DMS114 treated with DMSO at 0.1 percent for 48 hours (cell line): ENCODE data around the gene BAAT.
"Not testable (repeated sequence)": the region's sequence is repeated elsewhere in the genome, so short reads cannot be mapped to it uniquely, and the experiment has no call there.

ENCODE experiments used
- DNase-seq: peaks from one replicate; lab custom pipeline; 2025; ENCODE audit not compliant: unreplicated experiment; lab: John Stamatoyannopoulos, UW

The BAAT gene

DNA sequence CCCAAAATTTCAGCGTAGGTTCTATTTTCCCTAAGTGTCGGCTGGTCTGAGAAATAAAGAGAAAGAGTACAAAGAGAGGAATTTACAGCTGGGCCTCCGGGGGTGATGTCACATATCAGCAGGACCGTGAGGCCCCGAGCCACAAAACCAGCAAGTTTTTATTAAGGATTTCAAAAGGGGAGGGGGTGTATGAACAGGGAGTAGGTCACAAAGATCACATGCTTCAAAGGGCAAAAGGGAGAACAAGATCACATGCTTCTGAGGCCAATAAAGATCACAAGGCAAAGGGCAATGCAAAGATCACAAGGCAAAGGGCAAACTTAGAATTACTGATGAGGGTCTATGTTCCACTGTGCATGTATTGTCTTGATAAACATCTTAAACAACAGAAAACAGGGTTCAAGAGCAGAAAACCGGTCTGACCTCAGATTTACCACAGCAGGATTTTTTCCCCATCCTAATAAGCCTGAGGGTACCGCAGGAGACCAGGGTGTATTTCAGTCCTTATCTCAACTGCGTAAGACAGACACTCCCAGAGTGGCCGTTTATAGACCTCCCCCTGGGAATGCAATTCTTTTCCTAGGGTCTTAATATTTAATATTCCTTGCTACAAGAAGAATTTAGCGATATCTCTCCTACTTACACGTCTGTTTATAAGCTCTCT is at the start of gene BAAT:
Gene BAAT, minus strand, starts transcription at position 134 of the 664 bp plus-strand sequence. CDS start 13,602 bp downstream, outside the sequence.
- DNase-seq: not testable (repeated sequence)

DNA sequence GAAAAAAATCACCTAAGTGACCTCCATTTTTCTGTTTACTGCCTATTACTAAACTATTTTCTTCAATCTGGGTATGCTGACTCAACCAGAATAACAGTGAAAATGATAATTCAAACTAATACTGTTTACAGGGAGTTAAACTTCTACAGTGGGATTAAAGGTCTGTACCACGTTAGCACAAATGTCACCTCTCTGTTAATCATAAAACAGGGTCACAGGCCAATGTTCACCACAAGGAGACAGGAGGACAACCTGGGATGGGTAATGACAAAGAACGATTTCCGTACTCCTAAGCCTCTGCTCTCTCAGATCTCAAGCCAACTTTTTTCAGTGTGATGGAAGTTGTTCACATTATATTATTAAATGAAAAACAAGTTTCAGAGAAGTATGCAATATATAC is 48.4 kb upstream of the BAAT start:
- DNase-seq: no peak

GRCh38 chr9:101432740-101433139 is 47.9 kb upstream of the BAAT start:
- no peak for DNase-seq

DNA sequence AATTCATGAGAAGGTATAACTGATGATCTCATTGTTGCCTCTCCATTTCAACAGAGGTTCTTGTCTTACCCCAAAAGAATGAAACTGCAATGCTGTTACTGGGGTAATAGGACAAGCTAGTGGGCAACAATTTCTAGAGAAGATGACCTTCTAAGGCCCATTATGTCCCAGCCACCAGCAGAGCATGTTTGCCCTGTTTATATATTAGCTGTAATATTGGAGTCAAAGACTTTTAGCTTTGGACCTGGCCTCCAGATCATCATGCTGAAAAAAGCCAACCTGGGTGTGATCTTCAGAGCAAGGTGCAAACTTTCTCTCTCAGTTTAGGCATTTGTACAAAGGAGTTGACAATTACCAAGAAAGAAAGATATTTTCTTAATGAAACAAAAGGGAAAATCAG is 47.4 kb upstream of the BAAT start:
- DNase-seq: no peak

DNA sequence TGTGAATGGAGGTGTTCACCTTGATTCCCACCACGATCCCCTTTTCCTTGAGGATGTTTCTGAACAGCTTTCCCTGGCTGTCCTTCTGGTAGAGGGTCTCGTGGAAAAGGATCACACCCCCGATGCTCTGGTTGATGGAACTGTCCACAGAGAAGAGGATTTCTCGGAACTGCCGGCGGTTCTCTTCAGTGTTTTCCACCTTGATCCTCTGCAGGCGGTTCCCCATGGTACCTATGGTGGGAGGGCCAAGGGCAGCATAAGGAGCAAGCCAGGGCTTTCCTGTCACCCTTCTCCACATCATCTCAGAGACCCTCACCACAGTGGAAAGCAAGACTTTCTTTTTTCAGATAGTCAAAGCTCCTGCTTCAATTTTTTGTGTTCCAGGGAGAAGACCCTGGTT is 44.9 kb upstream of the BAAT start:
- DNase-seq: no peak

DNA sequence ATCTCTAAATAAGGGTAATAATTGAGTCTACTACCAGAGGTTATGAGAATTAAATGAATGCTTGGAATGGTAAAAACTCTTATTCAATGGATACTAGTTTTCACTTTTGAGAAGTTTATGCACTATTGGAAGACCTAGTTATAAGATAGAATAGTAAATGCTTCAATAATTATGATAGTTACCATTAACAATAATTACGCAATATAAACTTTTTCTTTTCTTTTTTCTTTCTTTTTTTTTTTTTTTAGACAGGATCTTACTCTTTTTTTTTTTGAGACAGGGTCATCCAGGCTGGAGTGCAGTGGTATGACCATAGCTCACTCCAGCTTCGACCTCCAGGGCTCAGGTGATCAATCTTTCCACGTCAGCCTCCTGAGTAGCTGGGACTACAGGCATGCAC is 44.1 kb upstream of the BAAT start:
- DNase-seq: no peak

GRCh38 chr9:101427957-101428655 is 43.3 kb upstream of the BAAT start:
- no peak for DNase-seq

GRCh38 chr9:101427358-101427757 is 42.6 kb upstream of the BAAT start:
- DNase-seq: no peak

DNA sequence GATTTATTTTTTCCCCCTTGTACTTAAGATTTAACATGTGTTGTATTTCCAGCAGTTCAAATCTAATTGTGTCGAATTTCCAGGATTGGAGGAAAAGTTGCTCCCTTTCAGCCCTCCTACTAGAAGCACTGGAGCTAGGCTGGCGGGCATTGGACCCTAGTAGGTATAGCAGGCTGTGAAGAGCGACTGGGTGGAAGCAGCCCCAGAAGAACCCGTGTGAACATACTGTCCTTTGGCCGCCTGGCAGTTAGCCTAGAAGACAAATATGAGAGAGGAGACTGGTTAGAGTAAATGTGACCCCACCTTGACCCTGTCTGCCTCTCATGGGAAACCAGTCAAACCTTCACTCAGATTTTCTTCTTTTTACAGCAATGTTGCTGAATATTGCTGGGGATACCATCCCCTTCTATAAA is 36.9 kb upstream of the BAAT start:
- no peak for DNase-seq

- DNase-seq: no peak
Observed at GRCh38 chr9:101419863-101420262, 35.1 kb upstream of the BAAT start.

GRCh38 chr9:101418518-101419430 is 34.0 kb upstream of the BAAT start:
- no peak for DNase-seq

GRCh38 chr9:101417977-101418376 is 33.2 kb upstream of the BAAT start:
- no peak for DNase-seq

DNA sequence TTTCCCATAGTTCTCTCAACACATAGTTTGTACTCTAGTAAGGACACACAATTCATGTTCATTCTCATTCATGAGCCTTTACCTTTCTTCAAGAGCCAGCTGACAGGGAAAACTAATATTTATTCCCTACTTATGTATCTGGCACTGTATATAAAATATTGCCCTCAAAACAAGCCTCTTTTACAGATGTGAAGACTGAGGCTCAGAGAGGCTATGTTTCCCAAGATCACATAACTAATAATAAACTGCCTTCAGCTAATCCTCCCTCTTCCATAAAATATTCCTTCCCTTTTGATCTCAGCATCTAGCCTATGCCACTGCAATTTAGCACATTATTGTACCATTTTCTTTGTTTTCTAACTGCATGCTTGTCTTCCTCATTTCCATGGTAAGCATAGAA is 32.6 kb upstream of the BAAT start:
- DNase-seq: no peak

DNA sequence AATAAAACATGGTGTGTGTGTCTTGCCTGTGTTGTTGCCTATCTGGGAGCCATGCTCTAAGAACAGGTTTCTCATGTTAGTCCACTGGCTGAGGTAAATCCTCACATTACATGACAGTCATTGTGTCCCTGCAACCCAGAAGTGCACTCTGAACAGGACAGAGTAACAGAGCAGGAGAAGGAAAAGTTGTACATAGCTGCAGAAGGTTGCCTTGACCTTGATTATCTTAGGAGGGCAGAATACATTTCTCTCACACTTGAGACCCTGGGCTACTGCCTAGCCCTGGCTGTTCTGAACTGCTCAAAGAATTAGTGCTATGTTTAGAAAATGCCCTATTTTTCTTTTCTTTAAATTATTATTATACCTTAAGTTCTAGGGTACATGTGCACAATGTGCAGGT is 30.8 kb upstream of the BAAT start:
- no peak for DNase-seq

DNA sequence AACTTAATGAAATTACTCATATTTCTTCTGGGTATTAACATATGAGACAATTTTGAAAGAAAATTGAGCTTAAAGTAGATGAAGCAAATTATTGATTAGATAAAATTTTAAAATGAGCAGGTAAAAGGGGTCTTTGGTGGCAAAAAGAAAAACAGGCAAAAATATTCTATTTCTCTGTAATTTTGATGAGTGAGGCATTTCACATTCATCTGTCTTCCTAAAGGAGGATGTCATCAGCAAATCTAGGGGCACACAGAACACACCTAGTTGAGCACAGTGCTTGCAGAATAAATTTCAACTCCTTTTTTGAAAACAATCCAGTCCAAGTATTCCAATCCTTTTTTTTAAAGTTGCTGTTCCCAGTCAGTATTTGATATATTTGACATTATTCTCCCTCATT is 30.0 kb upstream of the BAAT start:
- DNase-seq: no peak

DNA sequence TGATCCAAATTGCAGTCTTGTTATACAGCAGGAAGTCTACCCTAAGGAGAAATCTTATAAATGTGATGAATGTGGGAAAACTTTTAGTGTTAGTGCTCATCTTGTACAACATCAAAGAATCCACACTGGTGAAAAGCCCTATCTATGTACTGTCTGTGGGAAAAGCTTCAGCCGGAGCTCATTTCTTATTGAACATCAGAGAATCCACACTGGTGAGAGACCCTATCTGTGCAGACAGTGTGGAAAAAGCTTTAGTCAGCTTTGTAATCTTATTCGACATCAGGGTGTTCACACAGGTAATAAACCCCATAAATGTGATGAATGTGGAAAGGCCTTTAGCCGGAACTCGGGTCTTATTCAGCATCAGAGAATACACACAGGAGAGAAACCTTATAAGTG is 24.3 kb upstream of the BAAT start:
- DNase-seq: no peak

GRCh38 chr9:101408374-101409078 is 23.7 kb upstream of the BAAT start:
- no peak for DNase-seq

GRCh38 chr9:101403516-101404285 is 18.9 kb upstream of the BAAT start:
- no peak for DNase-seq

GRCh38 chr9:101400120-101400519 is 15.3 kb upstream of the BAAT start:
- no peak for DNase-seq

- no peak for DNase-seq
Observed at GRCh38 chr9:101399643-101399970, 14.8 kb upstream of the BAAT start.
